ENCODE results near the gene CA4. TPM values are rescaled to one million over a fixed set of nuclear protein-coding genes. Genes with fewer than 3 reads are reported as not detected.

CA4 gene
- total RNA-seq, 4 donors from 2014 or later: 15.7 to 359 (median 246) TPM

DNA sequence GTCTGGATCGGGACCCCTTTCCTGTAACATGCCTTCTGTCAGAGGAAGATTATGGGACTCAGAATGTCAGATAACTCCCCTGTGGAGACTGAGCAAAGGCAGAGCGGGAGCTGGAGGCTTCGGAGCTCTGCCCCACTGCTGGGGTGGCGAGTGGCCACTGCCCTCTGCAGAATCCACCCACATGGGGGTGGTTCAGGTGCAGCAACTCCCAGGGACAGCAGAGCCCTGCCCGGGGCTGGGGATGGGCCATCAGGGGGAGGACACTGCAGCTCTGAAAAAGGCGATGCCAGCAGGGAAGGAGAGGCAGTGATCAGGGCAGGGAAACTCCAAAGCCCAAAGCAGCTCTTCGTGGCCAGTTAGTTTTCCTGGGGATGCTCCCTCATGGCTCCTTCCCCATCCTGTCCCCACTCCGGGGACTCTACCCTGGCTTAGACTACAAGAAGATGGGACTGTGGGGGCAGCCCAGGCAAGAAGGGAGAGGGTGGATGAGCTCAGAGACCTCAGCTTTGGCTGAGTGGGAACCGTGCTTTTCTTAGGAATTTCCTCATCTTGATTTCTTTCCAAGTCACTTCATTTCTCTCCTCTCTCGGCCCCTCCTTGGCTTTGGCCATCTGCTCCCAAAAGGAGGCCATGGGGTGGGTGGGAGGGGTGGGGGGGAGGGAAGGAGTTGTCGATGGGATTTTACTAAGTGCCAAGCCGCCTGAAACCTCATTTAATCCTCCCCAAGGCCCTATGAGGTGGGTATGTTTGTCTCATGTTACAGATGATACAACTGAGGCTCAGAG lies 4.0 kb downstream of the CA4 start:
- Histone ChIP-seq H3K36me3 (no peaks in the 10 kb centered on the region), H3K27me3 (peaks cover 69% of the 10 kb centered on the region), H3K27ac (no peak overlapping the region), H3K9me3 (no peaks in the 10 kb centered on the region), H3K4me3 (no peak overlapping the region), H3K4me1 (peaks cover 0 to 23% (median 15%) of the 10 kb centered on the region in 4 donors)
- intact Hi-C loops (cut with DNase I; ENCODE audit: low total_unique reads) (loop anchor here (10.0 kb wide), 1 partner anchor 49 kb away; no protein-coding TSS in a partner anchor), in situ Hi-C loops (cut with MboI; ENCODE audit: low pct_ligation_motif_present in 1 of 4, low pct_unique_long_range_greater_than_20kb in 1 of 4, low sequenced_read_pairs in 3 of 4) (no loop called here)
- no peak for TF ChIP-seq POLR2AphosphoS5 (IDR thresholded peaks at IDR 0.05)
- no peak for TF ChIP-seq CTCF (IDR thresholded peaks at IDR 0.05)
- TF ChIP-seq EP300 (IDR thresholded peaks at IDR 0.05; ENCODE audit: low read depth): no peak
- no peak for TF ChIP-seq POLR2A (IDR thresholded peaks at IDR 0.05)
- no peak for DNase-seq
- WGBS, 2 donors (ENCODE audit: low coverage in 1 of 2): 61 to 85% methylated on average over 4 to 12 of the region's 12 CpGs

GRCh38 chr17:60154616-60155426 lies 5.0 kb downstream of the CA4 start:
- TF ChIP-seq POLR2AphosphoS5 (IDR thresholded peaks at IDR 0.05) (no peak), CTCF (IDR thresholded peaks at IDR 0.05) (no peak), EP300 (IDR thresholded peaks at IDR 0.05; ENCODE audit: low read depth) (no peak), POLR2A (IDR thresholded peaks at IDR 0.05) (no peak)
- no peak for DNase-seq
- in situ Hi-C loops (cut with MboI; ENCODE audit: low pct_ligation_motif_present in 1 of 4, low pct_unique_long_range_greater_than_20kb in 1 of 4, low sequenced_read_pairs in 3 of 4) (no loop called here), intact Hi-C loops (cut with DNase I; ENCODE audit: low total_unique reads) (loop anchor here (10.0 kb wide), 1 partner anchor 50 kb away; no protein-coding TSS in a partner anchor)
- Histone ChIP-seq H3K27me3 (peaks cover 65% of the 10 kb centered on the region), H3K27ac (no peak overlapping the region), H3K36me3 (no peaks in the 10 kb centered on the region), H3K4me1 (peaks cover 0 to 18% (median 11%) of the 10 kb centered on the region in 4 donors), H3K4me3 (no peak overlapping the region), H3K9me3 (no peaks in the 10 kb centered on the region)
- WGBS, 2 donors (ENCODE audit: low coverage in 1 of 2): 79 to 80% methylated on average over 1 to 14 of the region's 14 CpGs

DNA sequence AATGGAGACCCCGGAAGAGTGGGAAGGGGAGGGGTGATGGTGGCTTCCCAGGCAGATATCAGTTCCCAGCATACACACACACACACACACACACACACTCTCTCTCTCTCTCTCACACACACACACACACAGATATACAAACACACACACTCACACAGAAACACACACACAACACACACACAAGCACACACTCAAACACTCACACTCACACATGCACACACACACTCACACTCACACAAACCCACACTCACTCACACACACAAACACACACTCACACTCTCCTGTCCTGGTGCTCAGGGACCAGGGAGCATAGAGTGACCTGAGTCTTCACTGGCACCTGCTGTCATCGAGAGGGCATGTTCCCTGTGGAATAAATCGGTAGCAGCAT lies 5.6 kb downstream of the CA4 start:
- Histone ChIP-seq H3K4me1 (peaks cover 0 to 13% (median 7%) of the 10 kb centered on the region in 4 donors), H3K36me3 (no peaks in the 10 kb centered on the region), H3K27ac (no peak overlapping the region), H3K27me3 (peaks cover 64% of the 10 kb centered on the region), H3K9me3 (no peaks in the 10 kb centered on the region), H3K4me3 (no peak overlapping the region)
- TF ChIP-seq CTCF (IDR thresholded peaks at IDR 0.05) (no peak), POLR2AphosphoS5 (IDR thresholded peaks at IDR 0.05) (no peak), EP300 (IDR thresholded peaks at IDR 0.05; ENCODE audit: low read depth) (no peak), POLR2A (IDR thresholded peaks at IDR 0.05) (no peak)
- no peak for DNase-seq
- in situ Hi-C loops (cut with MboI; ENCODE audit: low pct_ligation_motif_present in 1 of 4, low pct_unique_long_range_greater_than_20kb in 1 of 4, low sequenced_read_pairs in 3 of 4): no loop called here
- WGBS, 2 donors (ENCODE audit: low coverage in 1 of 2): 79 to 80% methylated on average over 1 to 3 of the region's 3 CpGs
- intact Hi-C loops (cut with DNase I; ENCODE audit: low total_unique reads): loop anchor here (10.0 kb wide), 1 partner anchor 51 kb away; no protein-coding TSS in a partner anchor

- H3K9me3 ChIP-seq: no peaks in the 10 kb centered on the region
- intact Hi-C loops (cut with DNase I; ENCODE audit: low total_unique reads) (loop anchor here (10.0 kb wide), 1 partner anchor 51 kb away; no protein-coding TSS in a partner anchor), in situ Hi-C loops (cut with MboI; ENCODE audit: low pct_ligation_motif_present in 1 of 4, low pct_unique_long_range_greater_than_20kb in 1 of 4, low sequenced_read_pairs in 3 of 4) (no loop called here)
- H3K27ac ChIP-seq: no peak overlapping the region
- no peak for DNase-seq
- no peak for TF ChIP-seq EP300 (IDR thresholded peaks at IDR 0.05; ENCODE audit: low read depth)
- H3K4me3 ChIP-seq: no peak overlapping the region
- no peaks in the 10 kb centered on the region for H3K36me3 ChIP-seq
- H3K27me3 ChIP-seq: peaks cover 60% of the 10 kb centered on the region
- 70 to 75% methylated on average over 2 to 9 of the region's 9 CpGs for WGBS, 2 donors (ENCODE audit: low coverage in 1 of 2)
- peaks cover 0 to 10% (median 4%) of the 10 kb centered on the region in 4 donors for H3K4me1 ChIP-seq
These were observed 6.0 kb downstream of the CA4 start for GRCh38 chr17:60155815-60156214.
